Adipose tissue (tissue), 3 donors: ENCODE results near the gene SLAMF8. TPM values are rescaled to one million over a fixed set of nuclear protein-coding genes. Genes with fewer than 3 reads are reported as not detected.

Experiments
- H3K27ac ChIP-seq: one replicate; pipeline ENCODE4 v1.5.1; 2013; ENCODE audit warnings: low read depth, low read length
- WGBS, 3 donors: extraction: QIAGEN DNeasy Blood & Tissue Kit; methylation state at CpG; one replicate each; pipeline ENCODE4 v1.1.7; 2013; 5-methylcytosine and 5-hydroxymethylcytosine counted together
- polyA plus RNA-seq, 3 donors: library from polyadenylated mRNA; stranded (reverse); fragments of 200-250 nt; gene quantifications; one replicate each; pipeline ENCODE4 v1.2.3, GENCODE V29; 2013
- donor health status: healthy with polysubstance abuse.
- donor health status: Bipolar disorder and iron deficiency.
- donor health status: healthy.

Gene SLAMF8
- polyA plus RNA-seq, 3 donors: 1.0 to 3.1 (median 2.7) TPM

GRCh38 chr1:159862031-159862430 lies 35.4 kb downstream of the SLAMF8 start:
- H3K27ac ChIP-seq: no peak overlapping the region
- 83 to 89% (median 88%) methylated on average over 5 of the region's 5 CpGs for WGBS, 3 donors

GRCh38 chr1:159862557-159862956 lies 35.9 kb downstream of the SLAMF8 start, which contains the start of gene VSIG8:
VSIG8 (minus strand) TSS chr1:159862657; CDS start chr1:159862521, 136 bp downstream.
- WGBS, 3 donors: 77 to 85% (median 80%) methylated on average over 4 of the region's 4 CpGs
- H3K27ac ChIP-seq: no peak within 1 kb of the TSS

GRCh38 chr1:159864262-159864661 lies 37.6 kb downstream of the SLAMF8 start:
- H3K27ac ChIP-seq: no peak overlapping the region
- WGBS, 3 donors: 78 to 89% (median 88%) methylated on average over 2 of the region's 2 CpGs

GRCh38 chr1:159866066-159866465 lies 39.4 kb downstream of the SLAMF8 start:
- H3K27ac ChIP-seq: no peak overlapping the region
- WGBS, 3 donors: 71 to 94% (median 73%) methylated on average over 1 of the region's 1 CpG

GRCh38 chr1:159866905-159867663 lies 40.4 kb downstream of the SLAMF8 start:
- no peak overlapping the region for H3K27ac ChIP-seq
- WGBS, 3 donors: 65 to 73% (median 70%) methylated on average over 14 of the region's 14 CpGs

- WGBS, 3 donors: 9 to 45% (median 24%) methylated on average over 9 of the region's 9 CpGs
- no peak overlapping the region for H3K27ac ChIP-seq
Observed at GRCh38 chr1:159867664-159868026, 41.0 kb downstream of the SLAMF8 start.

- WGBS, 3 donors: 49 to 77% (median 75%) methylated on average over 3 of the region's 3 CpGs
Observed at GRCh38 chr1:159868766-159869165, 42.1 kb downstream of the SLAMF8 start.

GRCh38 chr1:159869173-159869572 lies 42.5 kb downstream of the SLAMF8 start:
- 36 to 60% (median 40%) methylated on average over 4 of the region's 4 CpGs for WGBS, 3 donors
- no peak overlapping the region for H3K27ac ChIP-seq

More at GRCh38 chr1:159868766-159869165, 42.1 kb downstream of the SLAMF8 start:
- H3K27ac ChIP-seq: no peak overlapping the region

- 71 to 77% (median 75%) methylated on average over 1 of the region's 1 CpG for WGBS, 3 donors
- H3K27ac ChIP-seq: no peak overlapping the region
Observed at GRCh38 chr1:159869607-159870006, 42.9 kb downstream of the SLAMF8 start.

GRCh38 chr1:159870704-159871103 lies 44.0 kb downstream of the SLAMF8 start:
- 84 to 91% (median 86%) methylated on average over 5 of the region's 5 CpGs for WGBS, 3 donors
- H3K27ac ChIP-seq: no peak overlapping the region

GRCh38 chr1:159872891-159873290 lies 46.2 kb downstream of the SLAMF8 start:
- 85 to 87% (median 86%) methylated on average over 14 to 15 of the region's 15 CpGs for WGBS, 3 donors

GRCh38 chr1:159873530-159874143 lies 47.0 kb downstream of the SLAMF8 start:
- WGBS, 3 donors: 89 to 95% (median 93%) methylated on average over 4 of the region's 4 CpGs
- H3K27ac ChIP-seq: no peak overlapping the region

More at GRCh38 chr1:159872891-159873290, 46.2 kb downstream of the SLAMF8 start:
- no peak overlapping the region for H3K27ac ChIP-seq

- 92 to 96% (median 92%) methylated on average over 6 of the region's 6 CpGs for WGBS, 3 donors
- no peak overlapping the region for H3K27ac ChIP-seq
Observed at GRCh38 chr1:159877695-159878444, 51.2 kb downstream of the SLAMF8 start.

GRCh38 chr1:159879136-159879535 lies 52.5 kb downstream of the SLAMF8 start:
- 87 to 91% (median 88%) methylated on average over 3 of the region's 3 CpGs for WGBS, 3 donors
- H3K27ac ChIP-seq: no peak overlapping the region

- H3K27ac ChIP-seq: no peak overlapping the region
- WGBS, 3 donors: 66 to 87% (median 70%) methylated on average over 4 of the region's 4 CpGs
Observed at GRCh38 chr1:159879977-159880376, 53.3 kb downstream of the SLAMF8 start.

GRCh38 chr1:159880430-159880829 lies 53.8 kb downstream of the SLAMF8 start:
- 79 to 97% (median 86%) methylated on average over 3 of the region's 3 CpGs for WGBS, 3 donors
- H3K27ac ChIP-seq: no peak overlapping the region

- H3K27ac ChIP-seq: no peak overlapping the region
- 53 to 71% (median 56%) methylated on average over 6 of the region's 6 CpGs for WGBS, 3 donors
Observed at GRCh38 chr1:159881622-159882526, 55.2 kb downstream of the SLAMF8 start.

- 53 to 90% (median 69%) methylated on average over 2 of the region's 2 CpGs for WGBS, 3 donors
- no peak overlapping the region for H3K27ac ChIP-seq
Observed at GRCh38 chr1:159882527-159882862, 55.8 kb downstream of the SLAMF8 start.
